Activated B cell treated with CpG ODN at 0.5 μM for 24 hours (primary cell): Measurements from ENCODE around the gene VSIG10L2. TPM values are rescaled to one million over a fixed set of nuclear protein-coding genes. Genes with fewer than 3 reads are reported as not detected.

Experiments used
- ATAC-seq: fragments of 200-7000 bp; cut with Tn5 transposase; one replicate; pipeline ENCODE4 v1.10.0; 2021; ENCODE audit warnings: low read depth, mild to moderate bottlenecking, moderate library complexity
- CTCF ChIA-PET: fragments of 350-600 bp; sonication (Branson Sonifier 250); formaldehyde crosslinking; loops from one replicate; lab custom pipeline; 2021; ENCODE audit warnings: antibody characterized with exemption; lab: Charles Lee
- POLR2A ChIA-PET: fragments of 350-600 bp; sonication (Branson Sonifier 250); formaldehyde crosslinking; loops from one replicate; lab custom pipeline; 2021; ENCODE audit warnings: antibody characterized with exemption; lab: Charles Lee
- DNase-seq: peaks from one replicate; pipeline ENCODE4 v3.0.0; 2022
- H3K27ac Mint-ChIP-seq: one replicate; pipeline ENCODE4 v1.8.0; 2020; ENCODE audit warnings: mixed read lengths
- H3K27me3 Mint-ChIP-seq: one replicate; pipeline ENCODE4 v1.8.0; 2021; ENCODE audit warnings: mixed read lengths
- H3K36me3 Mint-ChIP-seq: one replicate; pipeline ENCODE4 v1.8.0; 2021; ENCODE audit warnings: low read depth, mixed read lengths
- H3K4me1 Mint-ChIP-seq: one replicate; pipeline ENCODE4 v1.8.0; 2021; ENCODE audit warnings: mixed read lengths
- H3K4me3 Mint-ChIP-seq: one replicate; pipeline ENCODE4 v1.8.0; 2020; ENCODE audit warnings: mild to moderate bottlenecking, mixed read lengths
- H3K9me3 Mint-ChIP-seq: one replicate; pipeline ENCODE4 v1.8.0; 2020; ENCODE audit warnings: mixed read lengths
- CTCF ChIP-seq: fragments of 200-600 bp; IDR thresholded peaks from one replicate; pipeline ENCODE4 v1.8.0; 2022; ENCODE audit warnings: antibody characterized with exemption, mild to moderate bottlenecking
- intact Hi-C: fragments of 100-400 bp; cut with micrococcal nuclease; formaldehyde crosslinking; loops from one replicate; pipeline ENCODE4 v1.15.1; 2024
- total RNA-seq: library from RNA; stranded (reverse); gene quantifications from 2 replicates; pipeline ENCODE4 v1.2.3, GENCODE V29; 2022

Gene VSIG10L2
- total RNA-seq, 1 donor from 2014 or later = not detected

GRCh38 chr11:125967515-125967914 is 21.7 kb downstream of the VSIG10L2 start:
- peaks cover 18% of the 10 kb centered on the region for H3K27me3 Mint-ChIP-seq
- ATAC-seq = no peak
- POLR2A ChIA-PET = no interaction called here

GRCh38 chr11:125968354-125968753 is 22.5 kb downstream of the VSIG10L2 start:
- peaks cover 18% of the 10 kb centered on the region for H3K27me3 Mint-ChIP-seq
- H3K27ac Mint-ChIP-seq = no peak overlapping the region
- no peaks in the 10 kb centered on the region for H3K4me1 Mint-ChIP-seq
- no peaks in the 10 kb centered on the region for H3K36me3 Mint-ChIP-seq
- H3K4me3 Mint-ChIP-seq = no peak overlapping the region
- intact Hi-C loops = no loop called here
- POLR2A ChIA-PET = no interaction called here
- TF ChIP-seq CTCF = no peak
- CTCF ChIA-PET = no interaction called here
- ATAC-seq = no peak
- H3K9me3 Mint-ChIP-seq = no peaks in the 10 kb centered on the region
- no peak for DNase-seq

More at GRCh38 chr11:125967515-125967914, 21.7 kb downstream of the VSIG10L2 start:
- no peak for TF ChIP-seq CTCF
- Mint-ChIP-seq H3K36me3 (no peaks in the 10 kb centered on the region), H3K9me3 (peaks cover 8% of the 10 kb centered on the region), H3K4me1 (no peaks in the 10 kb centered on the region), H3K4me3 (no peak overlapping the region), H3K27ac (no peak overlapping the region)
- DNase-seq = no peak
- CTCF ChIA-PET = no interaction called here
- intact Hi-C loops = no loop called here

- CTCF ChIA-PET = no interaction called here
- ATAC-seq = no peak
- TF ChIP-seq CTCF = no peak
- Mint-ChIP-seq H3K27ac (no peak overlapping the region), H3K9me3 (no peaks in the 10 kb centered on the region), H3K27me3 (peaks cover 10% of the 10 kb centered on the region), H3K4me3 (no peak overlapping the region), H3K4me1 (no peaks in the 10 kb centered on the region), H3K36me3 (no peaks in the 10 kb centered on the region)
- DNase-seq = no peak
- intact Hi-C loops = no loop called here
- POLR2A ChIA-PET = interaction anchor here (0.6 kb wide), 1 partner anchor 305 kb away, joined by 4 read pairs; no protein-coding TSS in a partner anchor
These were observed 25.8 kb downstream of the VSIG10L2 start for GRCh38 chr11:125971618-125972017.

GRCh38 chr11:125974284-125974683 is 28.4 kb downstream of the VSIG10L2 start:
- H3K27me3 Mint-ChIP-seq = peaks cover 8% of the 10 kb centered on the region
- H3K36me3 Mint-ChIP-seq = no peaks in the 10 kb centered on the region
- H3K9me3 Mint-ChIP-seq = no peaks in the 10 kb centered on the region
- DNase-seq (no peak), ATAC-seq (no peak)
- ChIA-PET POLR2A (no interaction called here), CTCF (no interaction called here)
- H3K27ac Mint-ChIP-seq = no peak overlapping the region
- intact Hi-C loops = no loop called here
- no peaks in the 10 kb centered on the region for H3K4me1 Mint-ChIP-seq
- TF ChIP-seq CTCF = no peak
- H3K4me3 Mint-ChIP-seq = no peak overlapping the region

GRCh38 chr11:125975634-125976033 is 29.8 kb downstream of the VSIG10L2 start:
- no peak for DNase-seq
- no peaks in the 10 kb centered on the region for H3K9me3 Mint-ChIP-seq
- no peak overlapping the region for H3K4me3 Mint-ChIP-seq
- intact Hi-C loops = no loop called here
- ChIA-PET POLR2A (no interaction called here), CTCF (no interaction called here)
- H3K27me3 Mint-ChIP-seq = peaks cover 8% of the 10 kb centered on the region
- TF ChIP-seq CTCF = no peak
- H3K4me1 Mint-ChIP-seq = no peaks in the 10 kb centered on the region
- no peaks in the 10 kb centered on the region for H3K36me3 Mint-ChIP-seq
- no peak overlapping the region for H3K27ac Mint-ChIP-seq
- no peak for ATAC-seq
